K562 (cell line): Measurements from ENCODE around the gene FARP1. TPM values are rescaled to one million over a fixed set of nuclear protein-coding genes. Genes with fewer than 3 reads are reported as not detected.

Experiments used
- ATAC-seq: fragments of 200-7000 bp; cut with Tn5 transposase; 3 replicates; pipeline ENCODE4 v1.9.1; 2020; ENCODE audit warnings: moderate library complexity
- BruUV-seq: library from RNA; stranded (reverse); fragments of 400-500 nt; replicated peaks from 2 replicates; lab custom pipeline; 2021; lab: Mats Ljungman, UMichigan
- CTCF ChIA-PET: fragments of 300-600 bp; formaldehyde crosslinking; extraction: SDS; loops from one replicate; lab custom pipeline; 2021; ENCODE audit warnings: low intra/inter-chr PET ratio; lab: Yijun Ruan, JAX
- POLR2A ChIA-PET: fragments of 300-600, 350-650 bp; sonication (Branson Sonifier 250); formaldehyde crosslinking; extraction: SDS; loops from one replicate; lab custom pipeline; 2021; ENCODE audit warnings: antibody characterized with exemption, inconsistent platforms; lab: Yijun Ruan, JAX
- DNase-seq, 4 experiments: peaks; one replicate each; pipeline versions ENCODE4 v3.0.0 to v3.0.0-alpha.2; 2011 to 2018; ENCODE audit warnings: low spot score in 3 of 4, mixed read lengths in 3 of 4; ENCODE audit errors: extremely low read depth in 1 of 4
- FAIRE-seq: peaks from 2 replicates; lab custom pipeline; 2011; peaks lifted over from hg19 to GRCh38; lab: Jason Lieb, UNC
- H2AFZ ChIP-seq: 2 replicates; pipeline ENCODE4 v1.6.0; 2011; ENCODE audit warnings: low read depth, low read length, control low read depth, inconsistent platforms
- H3K27ac ChIP-seq: fragments of 200-600 bp; 3 replicates; pipeline ENCODE4 v1.8.0; 2011; ENCODE audit warnings: low read depth, mild to moderate bottlenecking, control low read depth, inconsistent platforms, low read length, moderate library complexity, mixed read lengths; ENCODE audit errors: extremely low read depth
- H3K27me3 ChIP-seq, 2 experiments: fragments of 300-600 bp in 1 of 2; 2 replicates in 1 of 2; 3 replicates in 1 of 2; pipeline versions ENCODE4 v1.6.0 to v1.8.0; 2011; ENCODE audit warnings: inconsistent platforms in 2 of 2, low read length in 2 of 2, mild to moderate bottlenecking in 1 of 2, mixed read lengths in 1 of 2, moderate library complexity in 1 of 2; ENCODE audit not compliant: control insufficient read depth in 2 of 2, insufficient read depth in 2 of 2
- H3K36me3 ChIP-seq: fragments of 300-600 bp; 3 replicates; pipeline ENCODE4 v1.8.0; 2011; ENCODE audit warnings: mild to moderate bottlenecking, low read length, inconsistent platforms; ENCODE audit not compliant: control insufficient read depth, insufficient read depth
- H3K4me1 ChIP-seq, 2 experiments: fragments of 200-600 bp in 1 of 2; replicated peaks in 1 of 2; 2 replicates in 1 of 2; 3 replicates in 1 of 2; pipeline versions ENCODE4 v1.5.1 to v1.8.0; 2011; ENCODE audit warnings: inconsistent platforms in 2 of 2, low read length in 2 of 2, mild to moderate bottlenecking in 1 of 2, mixed read lengths in 1 of 2, moderate library complexity in 1 of 2; ENCODE audit not compliant: control insufficient read depth in 2 of 2, insufficient read depth in 2 of 2
- H3K4me2 ChIP-seq: 2 replicates; pipeline ENCODE4 v1.6.1; 2011; ENCODE audit warnings: low read length, control low read depth, inconsistent platforms, mixed read lengths; ENCODE audit not compliant: insufficient read depth
- H3K4me3 ChIP-seq: fragments of 200-600 bp; sonication (generic), shearing (Covaris generic); 2 replicates; pipeline ENCODE4 v1.5.1; 2016; ENCODE audit warnings: control low read depth, inconsistent platforms
- H3K79me2 ChIP-seq: fragments of 200-600 bp; 3 replicates; pipeline ENCODE4 v1.8.0; 2011; ENCODE audit warnings: low read length, inconsistent platforms; ENCODE audit not compliant: control insufficient read depth, insufficient read depth
- H3K9ac ChIP-seq, 2 experiments: 2 replicates each; pipeline versions ENCODE4 v1.6.0 to v1.6.1; 2011; ENCODE audit warnings: low read depth in 2 of 2, low read length in 2 of 2, control low read depth in 1 of 2, inconsistent platforms in 1 of 2, mild to moderate bottlenecking in 1 of 2, mixed read lengths in 1 of 2; ENCODE audit not compliant: insufficient read depth in 1 of 2
- H3K9me1 ChIP-seq: one replicate; pipeline ENCODE4 v1.6.0; 2011; ENCODE audit warnings: inconsistent platforms, mild to moderate bottlenecking, low read length, moderate library complexity; ENCODE audit not compliant: control insufficient read depth, insufficient read depth
- H3K9me3 ChIP-seq: replicated peaks from 2 replicates; pipeline ENCODE4 v1.5.1; 2011; ENCODE audit warnings: low read depth, low read length, inconsistent platforms; ENCODE audit not compliant: control insufficient read depth, insufficient read depth
- H4K20me1 ChIP-seq: replicated peaks from 2 replicates; pipeline ENCODE4 v1.6.1; 2011; ENCODE audit warnings: low read length, inconsistent platforms, mixed read lengths; ENCODE audit not compliant: control insufficient read depth, insufficient read depth
- KAT2B ChIP-seq: IDR thresholded peaks from one replicate; pipeline ENCODE4 v1.6.1; 2012; ENCODE audit warnings: low read depth, mild to moderate bottlenecking, control low read depth, inconsistent platforms, low read length, moderate library complexity
- NFIC ChIP-seq: fragments of 450-650 bp; IDR thresholded peaks from 2 replicates; pipeline ENCODE4 v1.6.1; 2017; ENCODE audit warnings: mild to moderate bottlenecking, inconsistent platforms
- NFIX ChIP-seq: fragments of 250-450 bp; sonication (Bioruptor Pico); IDR thresholded peaks from 2 replicates; pipeline ENCODE4 v1.4.0; 2020; ENCODE audit warnings: low read depth, mild to moderate bottlenecking, moderate library complexity
- RBM39 ChIP-seq: fragments of 200-400 bp; formaldehyde crosslinking; optimal IDR thresholded peaks from 2 replicates; pipeline ENCODE3; 2018; ENCODE audit warnings: low read depth, low read length
- ZFX ChIP-seq: sonication (generic); formaldehyde crosslinking; IDR thresholded peaks from 2 replicates; pipeline ENCODE4 v1.8.0; 2022; ENCODE audit warnings: mild to moderate bottlenecking, missing genetic modification reagents, moderate library complexity
- WGBS: fragments of 100-300 bp; shearing (Covaris generic); methylation state at CpG from one replicate; pipeline ENCODE4 v1.1.6; 2016; ENCODE audit warnings: low coverage, mixed read lengths; ENCODE audit not compliant: insufficient coverage; ENCODE audit errors: missing lambda C conversion rate; 5-methylcytosine and 5-hydroxymethylcytosine counted together
- in situ Hi-C: fragments of 300-500 bp; cut with MboI; formaldehyde crosslinking; loops from 4 replicates; pipeline ENCODE4 v1.15.0; 2018; ENCODE audit warnings: inconsistent platforms, mixed read lengths
- intact Hi-C: fragments of 100-400 bp; cut with micrococcal nuclease; formaldehyde crosslinking; loops from 2 replicates; pipeline ENCODE4 v1.14.2; 2022
- polyA plus RNA-seq, 8 experiments: library from polyadenylated mRNA; depleted of rRNA in 4 of 8; stranded (reverse) in 5 of 8; unstranded in 3 of 8; fragments of >200 nt; fragmentation: Nextera tagmentation in 2 of 8; fragmentation: Illumina TruSeq in 1 of 8; extraction: Ambion mirVana in 2 of 8; extraction: Trizol in 1 of 8; gene quantifications; 2 replicates each; pipeline versions ENCODE4 v1.2.1 to v1.2.3, GENCODE V29; 2011 to 2014; ENCODE audit warnings: inconsistent platforms in 1 of 8, missing spikeins in 1 of 8
- total RNA-seq, 7 experiments: library from RNA; depleted of rRNA in 6 of 7; stranded (reverse); fragments of >200 nt in 6 of 7; fragmentation: Illumina TruSeq in 2 of 7; extraction: Trizol in 2 of 7; gene quantifications; 2 replicates each; pipeline versions ENCODE4 v1.2.1 to v1.2.3, GENCODE V29; 2011 to 2021; ENCODE audit warnings: low replicate concordance in 1 of 7
- TF ChIP-seq, protein P1 (sequence below): fragments of 450-650 bp; IDR thresholded peaks from 2 replicates; pipeline ENCODE4 v1.6.1; 2016; ENCODE audit warnings: borderline replicate concordance

The FARP1 gene
- total and polyA plus RNA-seq, 9 of the 15 experiments (the other 6 are each of a cell fraction or from before 2014, with no cell fraction given): 0.03 to 0.29 (median 0.05) TPM; not detected in 3

DNA sequence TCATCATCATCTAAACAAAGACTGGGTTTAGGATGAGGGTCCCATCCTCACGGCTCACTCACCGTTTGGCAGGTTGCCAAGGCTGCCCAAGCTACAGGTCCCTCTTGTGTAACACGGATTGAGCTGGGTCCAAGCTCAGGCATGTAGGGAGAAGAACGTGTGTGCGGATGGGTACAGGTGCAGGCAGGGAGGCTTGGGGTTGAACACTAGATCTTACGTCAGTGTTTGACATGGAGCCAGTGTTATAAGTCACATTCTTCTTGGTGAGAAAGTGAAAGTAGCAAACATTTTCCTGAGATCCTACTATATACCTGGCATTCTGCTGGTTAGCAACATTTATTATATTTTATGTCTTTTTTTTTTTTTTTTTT, 171.0 kb downstream of the FARP1 start:
- ChIA-PET CTCF (no interaction called here), POLR2A (interaction anchor here (1.4 kb wide), 1 partner anchor 14 kb away, joined by 4 read pairs; no protein-coding TSS in a partner anchor)
- in situ Hi-C loops (no loop called here), intact Hi-C loops (no loop called here)
- Histone ChIP-seq H3K4me1 (no peaks in the 10 kb centered on the region), H3K9ac (no peak overlapping the region), H3K9me3 (no peaks in the 10 kb centered on the region), H4K20me1 (no peaks in the 10 kb centered on the region), H3K27ac (no peak overlapping the region), H3K36me3 (no peaks in the 10 kb centered on the region), H3K9me1 (no peaks in the 10 kb centered on the region), H2AFZ (no peak overlapping the region), H3K4me3 (no peak overlapping the region), H3K4me2 (no peak overlapping the region), H3K27me3 (peaks cover 0 to 56% of the 10 kb centered on the region in 2 experiments; a peak in 4 of 5 replicates), H3K79me2 (no peaks in the 10 kb centered on the region)
- TF ChIP-seq ZFX (CRISPR knock-in tag): no peak
- TF ChIP-seq, protein P1, sequence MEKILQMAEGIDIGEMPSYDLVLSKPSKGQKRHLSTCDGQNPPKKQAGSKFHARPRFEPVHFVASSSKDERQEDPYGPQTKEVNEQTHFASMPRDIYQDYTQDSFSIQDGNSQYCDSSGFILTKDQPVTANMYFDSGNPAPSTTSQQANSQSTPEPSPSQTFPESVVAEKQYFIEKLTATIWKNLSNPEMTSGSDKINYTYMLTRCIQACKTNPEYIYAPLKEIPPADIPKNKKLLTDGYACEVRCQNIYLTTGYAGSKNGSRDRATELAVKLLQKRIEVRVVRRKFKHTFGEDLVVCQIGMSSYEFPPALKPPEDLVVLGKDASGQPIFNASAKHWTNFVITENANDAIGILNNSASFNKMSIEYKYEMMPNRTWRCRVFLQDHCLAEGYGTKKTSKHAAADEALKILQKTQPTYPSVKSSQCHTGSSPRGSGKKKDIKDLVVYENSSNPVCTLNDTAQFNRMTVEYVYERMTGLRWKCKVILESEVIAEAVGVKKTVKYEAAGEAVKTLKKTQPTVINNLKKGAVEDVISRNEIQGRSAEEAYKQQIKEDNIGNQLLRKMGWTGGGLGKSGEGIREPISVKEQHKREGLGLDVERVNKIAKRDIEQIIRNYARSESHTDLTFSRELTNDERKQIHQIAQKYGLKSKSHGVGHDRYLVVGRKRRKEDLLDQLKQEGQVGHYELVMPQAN: no peak
- peak; percentile 64 for TF ChIP-seq NFIX (CRISPR knock-in tag)
- no peak for TF ChIP-seq RBM39
- TF ChIP-seq KAT2B: no peak
- peak; percentile 87 for TF ChIP-seq NFIC
- FAIRE-seq (no peak), ATAC-seq (no peak), DNase-seq (peak in 1 of 4 experiments; percentile 1)
- no TSS peak for BruUV-seq
- WGBS: 3% methylated on average over 6 of the region's 6 CpGs
